Stimulated activated CD4-positive, alpha-beta T cell treated with anti-CD3 and anti-CD28 coated beads, TNF-alpha, amount 100 ng/mL, for 24 hours (primary cell): Measurements from ENCODE around the gene KRTAP10-1.
"Not testable (repeated sequence)": the region's sequence is repeated elsewhere in the genome, so short reads cannot be mapped to it uniquely, and the experiment has no call there.

Experiments used
- DNase-seq, 3 experiments: peaks; one replicate each; pipeline ENCODE4 v3.0.0-alpha.2; 2020; ENCODE audit warnings: low read depth in 3 of 3

KRTAP10-1 gene

GRCh38 chr21:44503006-44503889 lies 36.7 kb downstream of the KRTAP10-1 start:
- DNase-seq, result not testable (repeated sequence)

DNA sequence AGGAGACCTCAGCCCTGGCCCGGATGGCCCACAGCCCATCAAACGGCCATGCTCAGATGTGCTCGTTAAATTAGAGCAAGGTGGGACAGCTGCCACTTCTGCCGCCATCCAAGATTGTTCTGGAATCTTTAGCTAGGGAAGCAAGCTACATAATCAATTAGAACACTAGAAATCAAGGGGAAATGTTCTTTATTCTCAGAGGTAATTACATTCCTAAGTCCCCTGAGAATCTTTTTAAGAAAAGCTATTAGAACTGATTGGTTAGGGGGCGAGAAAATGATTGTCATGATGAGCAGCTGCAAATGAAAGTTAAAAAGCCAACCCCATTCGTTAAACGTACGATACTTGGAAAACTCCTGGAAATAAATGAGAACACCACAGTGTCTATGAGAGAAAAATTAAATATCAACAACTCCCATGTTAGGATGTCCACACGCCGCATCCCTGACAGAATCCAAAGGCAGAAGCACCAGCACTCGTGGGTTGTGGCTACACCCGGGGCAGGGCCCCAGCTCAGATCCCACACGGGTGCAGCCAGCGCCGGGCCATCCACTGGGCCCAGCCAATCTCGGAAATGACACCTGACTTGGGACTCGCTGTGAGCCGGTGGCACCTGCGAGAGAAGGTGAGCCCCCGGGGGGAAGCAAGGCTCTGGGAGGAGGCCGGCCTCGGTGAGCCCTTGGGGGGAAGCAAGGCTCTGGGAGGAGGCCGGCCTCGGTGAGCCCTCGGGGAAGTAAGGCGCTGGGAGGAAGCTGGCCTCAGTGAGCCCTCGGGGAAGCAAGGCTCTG lies 37.6 kb downstream of the KRTAP10-1 start:
- no peak for DNase-seq

DNA sequence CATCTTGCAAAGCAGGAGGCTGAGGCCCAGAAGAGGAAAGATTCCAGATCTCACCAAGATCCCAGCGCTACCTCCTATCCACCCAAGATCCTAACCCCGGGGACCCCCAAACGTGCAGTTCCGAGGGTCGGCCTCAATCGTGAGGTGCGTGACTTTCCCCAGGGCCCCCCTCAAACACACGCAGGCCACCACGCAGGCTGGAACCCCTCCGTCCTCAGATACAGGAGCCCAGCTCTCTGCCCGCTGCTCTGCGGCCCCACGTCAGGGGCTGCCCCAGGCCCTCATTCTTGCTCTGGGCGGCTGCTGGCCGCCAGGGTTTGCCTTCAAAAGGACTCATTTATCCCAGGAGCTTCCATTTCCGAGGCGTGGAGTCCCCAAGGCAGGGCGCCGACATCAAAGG lies 39.9 kb downstream of the KRTAP10-1 start:
- no peak for DNase-seq

DNA sequence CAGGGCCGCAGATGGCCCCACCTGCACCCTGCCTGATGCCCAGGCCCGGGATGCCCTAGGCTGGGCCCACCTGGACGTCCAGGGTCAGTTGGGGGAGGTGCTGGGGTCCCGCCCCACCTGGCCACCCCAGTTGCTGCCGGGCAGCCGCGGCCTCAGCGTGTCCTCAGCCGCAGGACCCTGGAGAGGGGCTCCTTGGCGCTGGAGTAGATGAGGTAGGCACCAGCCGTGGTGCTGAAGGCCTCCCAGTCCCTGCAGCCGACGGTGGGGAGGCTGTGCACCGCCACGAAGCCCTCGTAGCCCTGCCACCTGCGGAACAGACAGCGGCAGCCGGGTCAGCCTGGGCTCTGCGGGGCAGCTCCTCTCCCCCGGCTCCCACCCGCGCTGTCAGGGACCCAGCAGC lies 40.4 kb downstream of the KRTAP10-1 start:
- DNase-seq, result no peak

- no peak for DNase-seq
Measured at GRCh38 chr21:44499211-44499560, 40.8 kb downstream of the KRTAP10-1 start.

- no peak for DNase-seq
Measured at GRCh38 chr21:44498280-44499210, 41.5 kb downstream of the KRTAP10-1 start.

GRCh38 chr21:44497703-44498126 lies 42.3 kb downstream of the KRTAP10-1 start:
- DNase-seq, result no peak

GRCh38 chr21:44496564-44497550 lies 43.1 kb downstream of the KRTAP10-1 start:
- no peak for DNase-seq

DNA sequence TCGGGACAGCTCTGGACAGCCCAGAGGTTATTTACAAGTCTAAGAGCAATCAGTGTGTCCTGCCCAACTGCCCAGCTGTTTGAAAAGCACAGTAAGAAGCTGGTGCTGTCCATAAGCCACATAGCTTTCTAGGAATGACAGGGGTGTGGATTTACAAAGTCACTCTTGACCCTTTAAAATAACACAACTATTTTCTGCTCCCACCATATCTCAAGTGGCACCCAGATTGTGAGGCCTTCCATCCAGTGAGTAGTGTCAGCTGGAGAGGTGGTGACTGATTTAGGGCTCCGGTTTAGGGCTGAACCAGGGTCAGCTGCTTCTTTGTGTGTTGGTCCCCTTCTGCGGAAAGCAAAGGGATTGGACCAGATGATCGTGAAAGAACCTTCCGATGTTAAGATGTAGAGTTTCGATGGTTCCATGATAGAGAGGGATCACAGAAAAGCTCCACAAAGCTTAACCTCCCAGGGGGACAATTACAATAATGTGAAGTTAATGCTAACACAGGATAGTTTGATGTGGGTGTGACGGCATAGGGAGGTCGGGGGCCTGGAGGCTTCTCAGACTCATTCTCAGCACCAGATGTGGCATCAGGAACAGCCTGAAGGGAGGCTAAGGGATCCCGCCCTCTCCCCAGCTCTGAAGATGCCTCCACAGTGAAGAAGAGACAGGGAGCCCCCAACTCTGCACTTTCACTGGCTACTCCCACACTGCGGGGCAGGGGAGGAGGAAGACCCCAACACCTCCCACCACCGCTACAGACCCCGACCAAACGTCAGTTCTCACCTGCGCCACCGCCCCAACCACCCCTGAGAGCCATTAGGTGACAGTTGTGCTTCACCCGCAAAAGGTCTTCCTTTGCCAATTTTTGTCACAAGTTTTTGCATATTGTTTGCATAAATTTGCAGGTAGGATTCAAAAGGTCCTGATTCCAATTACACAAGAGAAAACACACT lies 44.1 kb downstream of the KRTAP10-1 start:
- DNase-seq, result no peak

- DNase-seq, result no peak
Measured at GRCh38 chr21:44494956-44495355, 45.0 kb downstream of the KRTAP10-1 start.

GRCh38 chr21:44494418-44494817 lies 45.6 kb downstream of the KRTAP10-1 start:
- no peak for DNase-seq

- DNase-seq, result no peak
Measured at GRCh38 chr21:44492567-44493385, 47.2 kb downstream of the KRTAP10-1 start.

DNA sequence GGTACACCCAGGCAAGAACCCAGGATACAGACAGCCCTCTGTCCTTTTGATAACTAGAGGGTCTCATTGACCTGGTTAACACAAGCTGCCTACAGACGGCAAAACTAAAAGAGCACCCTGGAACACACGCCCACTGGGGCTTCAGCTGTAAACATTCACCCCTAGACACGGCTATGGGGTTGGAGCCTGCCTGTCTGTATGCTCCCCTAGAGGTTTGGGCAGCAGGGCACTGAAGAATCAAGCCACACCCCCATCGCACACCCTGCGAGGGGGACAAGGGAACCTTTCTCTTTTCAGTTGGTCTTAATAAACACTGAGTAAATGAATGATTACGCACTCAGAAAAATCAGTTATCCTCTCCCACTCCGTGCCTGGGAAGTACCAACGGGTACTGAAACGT lies 49.2 kb downstream of the KRTAP10-1 start:
- no peak for DNase-seq

GRCh38 chr21:44490405-44490804 lies 49.6 kb downstream of the KRTAP10-1 start:
- DNase-seq, result no peak

GRCh38 chr21:44489962-44490361 lies 50.0 kb downstream of the KRTAP10-1 start:
- DNase-seq, result no peak
